ENCODE data around the gene NDUFB11. TPM values are rescaled to one million over a fixed set of nuclear protein-coding genes. Genes with fewer than 3 reads are reported as not detected.
"Not testable (repeated sequence)": the region's sequence is repeated elsewhere in the genome, so short reads cannot be mapped to it uniquely, and the experiment has no call there.

The NDUFB11 gene
- total RNA-seq, 4 donors from 2014 or later = 64.3 to 91.1 (median 71.4) TPM

- intact Hi-C loops (cut with DNase I; ENCODE audit: low total_unique reads) (no loop called here), in situ Hi-C loops (cut with MboI; ENCODE audit: low pct_ligation_motif_present in 1 of 4, low pct_unique_long_range_greater_than_20kb in 1 of 4, low sequenced_read_pairs in 3 of 4) (no loop called here)
- peaks cover 0 to 28% (median 15%) of the 10 kb centered on the region in 4 donors for H3K4me1 ChIP-seq
- no peaks in the 10 kb centered on the region for H3K9me3 ChIP-seq
- H3K36me3 ChIP-seq = no peaks in the 10 kb centered on the region
- no peak for DNase-seq
- peak overlapping the region; percentile 63 to 83 (median 72) for H3K4me3 ChIP-seq
- H3K27ac ChIP-seq = peak overlapping the region; percentile 94 to 98 (median 98)
- H3K27me3 ChIP-seq = no peaks in the 10 kb centered on the region
- 41% methylated on average over 39 of the region's 39 CpGs; no CpG with 5 or more reads in 1 of the 2 donors for WGBS, 2 donors (ENCODE audit: low coverage in 1 of 2)
- no peak for TF ChIP-seq CTCF (IDR thresholded peaks at IDR 0.05)
- TF ChIP-seq EP300 (IDR thresholded peaks at IDR 0.05; ENCODE audit: low read depth) = no peak
- TF ChIP-seq POLR2A (IDR thresholded peaks at IDR 0.05) = no peak
- TF ChIP-seq POLR2AphosphoS5 (IDR thresholded peaks at IDR 0.05) = no peak
Measured at GRCh38 chrX:47145395-47146120, 1.1 kb upstream of the NDUFB11 start.

GRCh38 chrX:47143894-47144625 is 442 bp downstream of the NDUFB11 start:
- Histone ChIP-seq H3K36me3 (no peaks in the 10 kb centered on the region), H3K4me1 (peaks cover 0 to 28% (median 15%) of the 10 kb centered on the region in 4 donors), H3K27me3 (no peaks in the 10 kb centered on the region), H3K9me3 (no peaks in the 10 kb centered on the region), H3K4me3 (peak overlapping the region; percentile 20 to 83 (median 66)), H3K27ac (peak overlapping the region; percentile 94 to 98 (median 98))
- in situ Hi-C loops (cut with MboI; ENCODE audit: low pct_ligation_motif_present in 1 of 4, low pct_unique_long_range_greater_than_20kb in 1 of 4, low sequenced_read_pairs in 3 of 4) = no loop called here
- 56% methylated on average over 34 of the region's 46 CpGs; no CpG with 5 or more reads in 1 of the 2 donors for WGBS, 2 donors (ENCODE audit: low coverage in 1 of 2)
- peak; percentile 33 for DNase-seq
- TF ChIP-seq CTCF (IDR thresholded peaks at IDR 0.05) (no peak), EP300 (IDR thresholded peaks at IDR 0.05; ENCODE audit: low read depth) (no peak), POLR2AphosphoS5 (IDR thresholded peaks at IDR 0.05) (no peak), POLR2A (IDR thresholded peaks at IDR 0.05) (no peak)
- intact Hi-C loops (cut with DNase I; ENCODE audit: low total_unique reads) = no loop called here

- DNase-seq = no peak
- 40 to 75% methylated on average over 1 to 6 of the region's 6 CpGs for WGBS, 2 donors (ENCODE audit: low coverage in 1 of 2)
Measured at GRCh38 chrX:47138171-47138570, 6.3 kb downstream of the NDUFB11 start.

GRCh38 chrX:47135650-47136049 is 8.9 kb downstream of the NDUFB11 start:
- H3K36me3 ChIP-seq; H3K9me3 ChIP-seq; H3K27ac ChIP-seq; H3K27me3 ChIP-seq; intact Hi-C loops (cut with DNase I; ENCODE audit: low total_unique reads); in situ Hi-C loops (cut with MboI; ENCODE audit: low pct_ligation_motif_present in 1 of 4, low pct_unique_long_range_greater_than_20kb in 1 of 4, low sequenced_read_pairs in 3 of 4); H3K4me1 ChIP-seq; DNase-seq; H3K4me3 ChIP-seq: not testable (repeated sequence)
- 62% methylated on average over 5 of the region's 5 CpGs; no CpG with 5 or more reads in 1 of the 2 donors for WGBS, 2 donors (ENCODE audit: low coverage in 1 of 2)

More at GRCh38 chrX:47138171-47138570, 6.3 kb downstream of the NDUFB11 start:
- intact Hi-C loops (cut with DNase I; ENCODE audit: low total_unique reads) = no loop called here
- TF ChIP-seq POLR2AphosphoS5 (IDR thresholded peaks at IDR 0.05) = no peak
- TF ChIP-seq EP300 (IDR thresholded peaks at IDR 0.05; ENCODE audit: low read depth) = no peak
- TF ChIP-seq POLR2A (IDR thresholded peaks at IDR 0.05) = no peak
- TF ChIP-seq CTCF (IDR thresholded peaks at IDR 0.05) = no peak
- in situ Hi-C loops (cut with MboI; ENCODE audit: low pct_ligation_motif_present in 1 of 4, low pct_unique_long_range_greater_than_20kb in 1 of 4, low sequenced_read_pairs in 3 of 4) = no loop called here
- Histone ChIP-seq H3K9me3 (no peaks in the 10 kb centered on the region), H3K27ac (no peak overlapping the region), H3K4me3 (no peak overlapping the region), H3K4me1 (peaks cover 0 to 3% (median 0%) of the 10 kb centered on the region in 4 donors), H3K36me3 (no peaks in the 10 kb centered on the region), H3K27me3 (no peaks in the 10 kb centered on the region)

Measured in transverse colon (tissue), 4 donors.